Upper lobe of left lung (tissue), 6 donors: ENCODE results near the gene PRDX1. TPM values are rescaled to one million over a fixed set of nuclear protein-coding genes. Genes with fewer than 3 reads are reported as not detected.
A peak's percentile ranks its signal among the peaks of the same experiment; 100 is the strongest.

ENCODE experiments used
- ATAC-seq, 2 donors: fragments of 200-7000 bp; cut with Tn5 transposase; one replicate each; pipeline ENCODE4 v1.9.1; 2022; ENCODE audit warnings: mild to moderate bottlenecking in 2 of 2, moderate library complexity in 2 of 2; ENCODE audit not compliant: low FRiP score in 2 of 2
- DNase-seq, 2 donors: peaks; one replicate each; pipeline ENCODE4 v3.0.0-alpha.2; 2019 to 2020
- H3K27ac ChIP-seq, 4 donors: fragments of 200-600 bp; sonication (generic); one replicate each; pipeline ENCODE4 v1.5.1; 2016 to 2019
- H3K27me3 ChIP-seq, 4 donors: fragments of 200-600 bp; sonication (generic); one replicate each; pipeline ENCODE4 v1.5.1; 2017 to 2019
- H3K36me3 ChIP-seq, 4 donors: fragments of 200-600 bp; sonication (generic); one replicate each; pipeline ENCODE4 v1.5.1; 2016 to 2019
- H3K4me1 ChIP-seq, 4 donors: fragments of 200-600 bp; sonication (generic); one replicate each; pipeline ENCODE4 v1.5.1; 2018 to 2019
- H3K4me3 ChIP-seq, 4 donors: fragments of 200-600 bp; sonication (generic); one replicate each; pipeline ENCODE4 v1.5.1; 2017 to 2019; ENCODE audit warnings: mild to moderate bottlenecking in 2 of 4, moderate library complexity in 1 of 4
- H3K9me3 ChIP-seq, 4 donors: fragments of 200-600 bp; sonication (generic); one replicate each; pipeline ENCODE4 v1.5.1; 2018 to 2019
- EP300 ChIP-seq, 4 donors: sonication (generic); formaldehyde crosslinking; IDR thresholded peaks; one replicate each; pipeline ENCODE4 v1.5.1; 2017; ENCODE audit warnings: antibody characterized with exemption in 4 of 4, control low read depth in 2 of 4
- POLR2A ChIP-seq, 4 donors: fragments of 450-650 bp; IDR thresholded peaks; one replicate each; pipeline ENCODE4 v1.5.1; 2016 to 2017; ENCODE audit warnings: antibody characterized with exemption in 4 of 4, mild to moderate bottlenecking in 2 of 4
- POLR2AphosphoS5 ChIP-seq, 2 donors: sonication (generic); formaldehyde crosslinking; IDR thresholded peaks; one replicate each; pipeline ENCODE4 v1.5.1; 2017; ENCODE audit warnings: antibody characterized with exemption in 2 of 2
- WGBS, 2 donors: methylation state at CpG; one replicate each; pipeline ENCODE4 v1.1.5; 2017 to 2018; 5-methylcytosine and 5-hydroxymethylcytosine counted together
- total RNA-seq, 6 donors: library from RNA; depleted of rRNA in 4 of 6; stranded (reverse); fragments of >200 nt in 4 of 6; gene quantifications; one replicate each; pipeline versions ENCODE4 v1.1.0 to v1.2.1, GENCODE V29; 2016 to 2021
- TF ChIP-seq, protein P1 (sequence below), 6 experiments: fragments of 450-650 bp in 4 of 6; fragments of 200-600 bp in 2 of 6; sonication (generic) in 2 of 6; IDR thresholded peaks; one replicate each; pipeline ENCODE4 v1.5.1; 2016 to 2019; ENCODE audit warnings: antibody characterized with exemption in 6 of 6
- donor health status: DM: no; HTN: no; CAD: no; lungs with moderate emphysema.
- donor health status: DM: no; HTN: yes; CAD: no; lungs with severe emphysema.

PRDX1 gene
- 100 to 1,000 TPM; 108 to 468 (median 390) TPM for total RNA-seq

DNA sequence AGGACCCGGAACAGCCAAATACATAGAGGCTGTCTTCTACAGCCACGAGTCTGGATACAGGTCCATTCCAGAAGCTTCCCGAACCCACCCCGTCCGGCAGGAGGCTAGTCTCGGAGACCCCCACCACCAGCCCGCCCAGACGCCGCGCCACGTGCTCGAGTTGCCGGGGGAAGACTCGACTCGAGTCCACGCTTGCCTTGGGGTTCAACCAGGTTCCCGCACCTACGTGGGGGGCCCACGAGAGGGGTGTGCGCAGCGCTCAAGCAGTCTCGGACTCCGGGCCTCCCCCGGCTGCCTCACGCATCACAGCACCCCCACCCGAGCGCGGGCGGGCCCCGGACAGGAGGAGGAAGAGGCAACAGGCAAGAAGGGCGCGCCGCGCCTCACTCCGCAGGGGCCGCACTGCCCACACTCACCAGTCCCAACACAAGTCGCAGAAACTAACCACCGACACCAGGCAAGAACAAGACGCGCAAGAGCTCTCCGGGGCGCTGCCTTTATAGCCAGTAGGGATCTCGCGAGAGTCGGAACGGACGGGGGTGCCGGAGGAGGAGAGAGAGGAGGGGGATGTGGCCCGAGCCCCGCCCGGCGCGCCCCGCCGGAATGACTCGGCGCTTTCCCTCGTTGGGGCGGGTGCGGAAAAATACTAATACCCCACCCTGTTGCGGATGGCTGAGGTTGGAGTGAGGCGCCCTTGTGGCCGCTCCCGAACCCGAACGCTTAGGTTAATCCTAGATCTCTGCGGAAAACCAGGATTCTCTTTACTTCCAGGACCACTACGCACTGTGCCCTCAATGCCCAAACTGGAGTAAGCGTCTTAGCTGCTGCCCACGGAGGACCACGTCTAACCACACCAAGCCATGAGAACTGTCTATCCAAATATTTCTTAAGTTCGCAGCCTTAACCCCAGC, at the start of gene PRDX1:
TSS of gene PRDX1 (minus strand) at position 472 of the 911 bp plus-strand sequence. CDS start 2,841 bp downstream, outside the sequence.
- peak; percentile 96 to 97 for ATAC-seq
- H3K27ac ChIP-seq: peak within 1 kb of the TSS; percentile 89 to 100 (median 94)
- DNase-seq: peak; percentile 93 to 97
- WGBS, 2 donors: 1% methylated on average over 40 to 60 of the region's 72 CpGs
- TF ChIP-seq EP300 (IDR thresholded peaks at IDR 0.05) (peak in 2 of 4 donors; percentile 59 to 97), POLR2A (IDR thresholded peaks at IDR 0.05) (peak; percentile 94 to 99 (median 99)), POLR2AphosphoS5 (IDR thresholded peaks at IDR 0.05) (peak; percentile 100)
- TF ChIP-seq, protein P1, sequence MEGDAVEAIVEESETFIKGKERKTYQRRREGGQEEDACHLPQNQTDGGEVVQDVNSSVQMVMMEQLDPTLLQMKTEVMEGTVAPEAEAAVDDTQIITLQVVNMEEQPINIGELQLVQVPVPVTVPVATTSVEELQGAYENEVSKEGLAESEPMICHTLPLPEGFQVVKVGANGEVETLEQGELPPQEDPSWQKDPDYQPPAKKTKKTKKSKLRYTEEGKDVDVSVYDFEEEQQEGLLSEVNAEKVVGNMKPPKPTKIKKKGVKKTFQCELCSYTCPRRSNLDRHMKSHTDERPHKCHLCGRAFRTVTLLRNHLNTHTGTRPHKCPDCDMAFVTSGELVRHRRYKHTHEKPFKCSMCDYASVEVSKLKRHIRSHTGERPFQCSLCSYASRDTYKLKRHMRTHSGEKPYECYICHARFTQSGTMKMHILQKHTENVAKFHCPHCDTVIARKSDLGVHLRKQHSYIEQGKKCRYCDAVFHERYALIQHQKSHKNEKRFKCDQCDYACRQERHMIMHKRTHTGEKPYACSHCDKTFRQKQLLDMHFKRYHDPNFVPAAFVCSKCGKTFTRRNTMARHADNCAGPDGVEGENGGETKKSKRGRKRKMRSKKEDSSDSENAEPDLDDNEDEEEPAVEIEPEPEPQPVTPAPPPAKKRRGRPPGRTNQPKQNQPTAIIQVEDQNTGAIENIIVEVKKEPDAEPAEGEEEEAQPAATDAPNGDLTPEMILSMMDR (IDR thresholded peaks at IDR 0.05): peak in 4 of 6 experiments; percentile 3 to 40 (median 34)
- peak within 1 kb of the TSS; percentile 70 to 89 (median 84) for H3K4me3 ChIP-seq
- peaks cover 6 to 19% (median 11%) of the 10 kb centered on the region in 4 donors for H3K36me3 ChIP-seq
- peaks cover 18 to 29% (median 19%) of the 10 kb centered on the region in 4 donors for H3K4me1 ChIP-seq
- H3K9me3 ChIP-seq: no peaks in the 10 kb centered on the region
- no peaks in the 10 kb centered on the region for H3K27me3 ChIP-seq

DNA sequence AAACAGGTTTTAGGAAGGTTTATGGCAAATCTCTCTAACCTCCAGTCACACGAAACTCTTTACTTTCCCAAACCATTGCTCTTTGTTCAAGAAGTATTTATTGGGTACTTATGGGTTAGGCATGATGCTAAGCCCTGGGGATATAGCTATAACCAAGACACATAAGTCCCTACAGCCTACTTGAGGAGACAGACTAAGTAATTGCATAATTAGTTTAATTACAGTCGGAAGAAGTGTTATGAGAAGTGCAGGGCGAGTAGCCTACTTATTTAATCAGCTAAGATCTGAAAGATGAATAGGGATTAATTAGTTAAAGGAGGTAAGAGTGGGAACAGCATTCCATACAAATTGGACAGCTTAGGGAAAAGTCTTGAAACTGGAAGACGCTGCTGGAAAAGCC, 48.9 kb upstream of the PRDX1 start:
- peaks cover 2 to 45% (median 32%) of the 10 kb centered on the region in 4 donors for H3K36me3 ChIP-seq
- DNase-seq (no peak), ATAC-seq (no peak)

DNA sequence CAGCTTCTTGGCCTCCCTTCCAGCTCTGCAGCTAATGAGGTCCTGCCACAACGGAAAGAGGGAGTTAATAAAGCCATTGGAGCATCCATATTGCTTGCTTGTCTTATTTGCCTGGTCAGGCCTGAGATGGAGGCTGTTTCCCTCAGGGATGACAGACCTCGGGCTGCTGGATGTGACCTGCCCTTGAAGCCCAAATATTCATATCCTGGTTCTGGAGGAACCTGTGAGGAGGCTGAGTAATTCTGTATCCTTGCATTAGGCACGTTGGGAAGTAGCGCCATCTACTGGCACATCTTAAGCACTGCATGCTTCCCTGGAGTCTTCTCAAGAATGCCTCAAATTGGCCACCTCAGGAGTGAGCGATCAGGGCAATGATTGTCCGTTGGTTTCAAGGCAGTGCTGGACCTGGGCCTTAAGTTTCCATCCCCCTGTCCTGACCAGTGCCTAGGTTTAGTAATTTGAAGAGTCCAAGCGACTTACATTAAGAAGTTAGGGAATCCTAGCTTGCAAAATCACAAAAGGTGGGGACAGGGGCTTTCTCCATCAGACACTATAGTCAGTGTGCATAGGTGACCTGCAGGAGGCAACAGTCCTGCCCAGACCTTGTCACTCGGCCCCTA, 48.4 kb upstream of the PRDX1 start:
- Histone ChIP-seq H3K4me1 (peaks cover 0 to 13% (median 10%) of the 10 kb centered on the region in 4 donors), H3K36me3 (peaks cover 2 to 45% (median 32%) of the 10 kb centered on the region in 4 donors), H3K27me3 (no peaks in the 10 kb centered on the region), H3K9me3 (no peaks in the 10 kb centered on the region), H3K27ac (peak overlapping the region in 1 of 4 donors; percentile 53), H3K4me3 (no peak overlapping the region)
- DNase-seq (peak in 1 of 2 donors; percentile 71), ATAC-seq (peak; percentile 92 to 96)
- 18 to 27% methylated on average over 6 to 8 of the region's 8 CpGs for WGBS, 2 donors
- TF ChIP-seq POLR2A (IDR thresholded peaks at IDR 0.05) (peak in 1 of 4 donors; percentile 5), EP300 (IDR thresholded peaks at IDR 0.05) (no peak)
- TF ChIP-seq, protein P1 (IDR thresholded peaks at IDR 0.05): peak; percentile 90 to 96 (median 94)

More for the DNA sequence above, 48.9 kb upstream of the PRDX1 start:
- WGBS, 2 donors: 80 to 90% methylated on average over 4 of the region's 4 CpGs
- no peaks in the 10 kb centered on the region for H3K27me3 ChIP-seq
- H3K4me3 ChIP-seq: no peak overlapping the region
- peaks cover 0 to 13% (median 10%) of the 10 kb centered on the region in 4 donors for H3K4me1 ChIP-seq
- no peaks in the 10 kb centered on the region for H3K9me3 ChIP-seq
- no peak for TF ChIP-seq EP300 (IDR thresholded peaks at IDR 0.05)
- no peak overlapping the region for H3K27ac ChIP-seq

DNA sequence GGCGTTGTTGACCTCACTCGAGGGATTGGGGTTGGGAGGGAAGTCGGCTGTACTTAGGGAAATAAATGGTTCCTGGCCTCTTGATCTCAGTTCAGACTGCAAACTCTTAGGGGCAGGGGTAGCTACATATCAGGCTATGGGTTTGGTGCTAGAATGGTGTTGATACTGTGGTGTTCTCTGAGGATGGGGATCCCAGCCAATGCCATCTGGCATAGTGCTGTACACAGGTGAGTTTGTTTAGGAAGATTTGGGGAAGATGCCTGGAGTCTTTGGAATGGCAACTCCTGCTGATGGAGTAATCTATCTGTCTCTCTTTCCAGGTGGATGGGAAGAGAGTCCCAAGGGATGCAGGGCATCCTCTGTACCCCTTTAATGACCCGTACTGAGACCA, 47.9 kb upstream of the PRDX1 start:
- Histone ChIP-seq H3K27me3 (no peaks in the 10 kb centered on the region), H3K27ac (peak overlapping the region in 1 of 4 donors; percentile 53), H3K4me3 (no peak overlapping the region), H3K9me3 (no peaks in the 10 kb centered on the region), H3K36me3 (peaks cover 2 to 45% (median 32%) of the 10 kb centered on the region in 4 donors), H3K4me1 (peaks cover 0 to 13% (median 10%) of the 10 kb centered on the region in 4 donors)
- TF ChIP-seq POLR2A (IDR thresholded peaks at IDR 0.05) (no peak), POLR2AphosphoS5 (IDR thresholded peaks at IDR 0.05) (no peak), EP300 (IDR thresholded peaks at IDR 0.05) (no peak)
- TF ChIP-seq, protein P1 (IDR thresholded peaks at IDR 0.05): no peak
- 47 to 59% methylated on average over 4 of the region's 4 CpGs for WGBS, 2 donors
- DNase-seq (no peak), ATAC-seq (no peak)

DNA sequence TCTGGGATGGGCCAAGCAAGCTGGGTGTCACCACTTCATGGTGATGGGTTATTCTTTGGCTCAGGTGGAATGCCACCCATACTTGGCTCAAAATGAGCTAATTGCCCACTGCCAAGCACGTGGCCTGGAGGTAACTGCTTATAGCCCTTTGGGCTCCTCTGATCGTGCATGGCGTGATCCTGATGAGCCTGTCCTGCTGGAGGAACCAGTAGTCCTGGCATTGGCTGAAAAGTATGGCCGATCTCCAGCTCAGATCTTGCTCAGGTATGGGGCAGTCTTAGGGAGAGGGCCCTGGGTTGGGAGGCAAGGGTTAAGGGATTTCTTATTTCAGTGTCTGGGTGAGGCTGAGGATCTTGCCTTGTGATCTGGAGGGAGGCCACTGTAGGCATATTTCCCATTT, 46.7 kb upstream of the PRDX1 start:
- Histone ChIP-seq H3K4me1 (peaks cover 0 to 13% (median 10%) of the 10 kb centered on the region in 4 donors), H3K36me3 (peaks cover 2 to 56% (median 40%) of the 10 kb centered on the region in 4 donors), H3K9me3 (no peaks in the 10 kb centered on the region), H3K27me3 (no peaks in the 10 kb centered on the region), H3K4me3 (no peak overlapping the region), H3K27ac (no peak overlapping the region)
- WGBS, 2 donors: 83 to 86% methylated on average over 3 to 4 of the region's 4 CpGs
- ATAC-seq (no peak), DNase-seq (no peak)
- TF ChIP-seq POLR2AphosphoS5 (IDR thresholded peaks at IDR 0.05): no peak
- no peak for TF ChIP-seq POLR2A (IDR thresholded peaks at IDR 0.05)
- TF ChIP-seq, protein P1 (IDR thresholded peaks at IDR 0.05): no peak
- TF ChIP-seq EP300 (IDR thresholded peaks at IDR 0.05): no peak
